NCI-H510A (cell line): ENCODE measurements around the gene FAM229A.
"Not testable (repeated sequence)": the region's sequence is repeated elsewhere in the genome, so short reads cannot be mapped to it uniquely, and the experiment has no call there.

Experiments used
- DNase-seq: peaks from one replicate; lab custom pipeline; 2025; lab: John Stamatoyannopoulos, UW

FAM229A gene

GRCh38 chr1:32362474-32363313, at the start of gene FAM229A, which contains the start of gene TSSK3:
Gene FAM229A, minus strand, starts transcription at chr1:32362485. Its CDS starts 394 bp downstream, at chr1:32362091.
Gene TSSK3, plus strand, starts transcription at chr1:32362539. Its CDS starts 163 bp downstream, at chr1:32362702.
- DNase-seq, result no peak

- DNase-seq, result no peak
Observed at GRCh38 chr1:32411261-32411660, 49.0 kb upstream of the FAM229A start.

- DNase-seq, result no peak
Observed at GRCh38 chr1:32406629-32407111, 44.4 kb upstream of the FAM229A start.

GRCh38 chr1:32405672-32406467, 43.6 kb upstream of the FAM229A start:
- DNase-seq, result no peak

GRCh38 chr1:32404946-32405345, 42.7 kb upstream of the FAM229A start:
- no peak for DNase-seq

- DNase-seq, result peak; percentile 42
Observed at GRCh38 chr1:32400876-32401631, 38.8 kb upstream of the FAM229A start.

- no peak for DNase-seq
Observed at GRCh38 chr1:32399843-32400242, 37.6 kb upstream of the FAM229A start.

- DNase-seq, result no peak
Observed at GRCh38 chr1:32398401-32398800, 36.1 kb upstream of the FAM229A start.

- not testable (repeated sequence) for DNase-seq
Observed at GRCh38 chr1:32396524-32396923, 34.2 kb upstream of the FAM229A start.

GRCh38 chr1:32394890-32395432, 32.7 kb upstream of the FAM229A start:
- no peak for DNase-seq

GRCh38 chr1:32394141-32394889, 32.0 kb upstream of the FAM229A start, which contains the start of gene BSDC1:
Gene BSDC1, minus strand, starts transcription at chr1:32394441. Its CDS starts 27 bp downstream, at chr1:32394414.
- DNase-seq, result peak; percentile 94

- no peak for DNase-seq
Observed at GRCh38 chr1:32393832-32394140, 31.5 kb upstream of the FAM229A start.

GRCh38 chr1:32393136-32393535, 30.9 kb upstream of the FAM229A start:
- DNase-seq, result no peak

GRCh38 chr1:32392325-32392724, 30.0 kb upstream of the FAM229A start:
- no peak for DNase-seq

GRCh38 chr1:32390904-32391870, 28.9 kb upstream of the FAM229A start:
- no peak for DNase-seq

GRCh38 chr1:32388641-32389040, 26.4 kb upstream of the FAM229A start:
- DNase-seq, result no peak

- DNase-seq, result no peak
Observed at GRCh38 chr1:32386676-32387392, 24.5 kb upstream of the FAM229A start.

- DNase-seq, result no peak
Observed at GRCh38 chr1:32380057-32380456, 17.8 kb upstream of the FAM229A start.

GRCh38 chr1:32377541-32378220, 15.4 kb upstream of the FAM229A start:
- no peak for DNase-seq
